A549 (cell line): Measurements from ENCODE around the gene MROH9.

Experiments
- CBX2 ChIP-seq: fragments of 200-600 bp; sonication (generic); IDR thresholded peaks from 2 replicates; pipeline ENCODE4 v1.6.1; 2016; ENCODE audit warnings: low read depth, mild to moderate bottlenecking, borderline replicate concordance
- CHD2 ChIP-seq: fragments of 150-350 bp; IDR thresholded peaks from 2 replicates; pipeline ENCODE4 v1.6.1; 2014; ENCODE audit warnings: low read length; ENCODE audit not compliant: partially characterized antibody
- CTCF ChIP-seq: fragments of >200 bp; sonication (Bioruptor Twin); formaldehyde crosslinking; IDR thresholded peaks from 3 replicates; pipeline ENCODE4 v1.5.1; 2016
- EP300 ChIP-seq, 2 experiments: fragments of >200 bp; sonication (Bioruptor Twin); formaldehyde crosslinking; IDR thresholded peaks; 2 replicates in 1 of 2; 3 replicates in 1 of 2; pipeline ENCODE4 v1.6.1; 2016 to 2017
- FOSL2 ChIP-seq, 2 experiments: fragments of 450-650 bp in 1 of 2; fragments of >200 bp in 1 of 2; sonication (Bioruptor Twin) in 1 of 2; formaldehyde crosslinking; IDR thresholded peaks; 2 replicates each; pipeline versions ENCODE4 v1.5.0 to v1.6.1; 2016 to 2020; ENCODE audit warnings: mild to moderate bottlenecking in 1 of 2, moderate library complexity in 1 of 2
- POLR2A ChIP-seq: IDR thresholded peaks from 2 replicates; pipeline ENCODE4 v1.6.1; 2012; ENCODE audit warnings: mild to moderate bottlenecking, low read length
- RAD21 ChIP-seq, 2 experiments: fragments of >200 bp in 1 of 2; sonication (Bioruptor Twin) in 1 of 2; formaldehyde crosslinking in 1 of 2; IDR thresholded peaks in 1 of 2; conservative IDR thresholded peaks in 1 of 2; 2 replicates in 1 of 2; 3 replicates in 1 of 2; pipeline ENCODE4 v1.6.1; 2012 to 2018; ENCODE audit warnings: inconsistent platforms in 1 of 2

GRCh38 chr1:171083222-171083621, 147.9 kb downstream of the MROH9 start:
- TF ChIP-seq CTCF (no peak), CHD2 (no peak), EP300 (IDR thresholded peaks at IDR 0.05) (no peak), POLR2A (no peak), RAD21 (conservative IDR thresholded peaks at IDR 0.05 in 1 of 2, IDR thresholded peaks at IDR 0.05 in 1 of 2) (no peak), FOSL2 (IDR thresholded peaks at IDR 0.05) (no peak), FOSL2 (CRISPR knock-in tag; IDR thresholded peaks at IDR 0.05) (no peak), CBX2 (no peak)
